Pancreas (tissue), 10 donors: ENCODE measurements around the gene NACC2. TPM values are rescaled to one million over a fixed set of nuclear protein-coding genes. Genes with fewer than 3 reads are reported as not detected.

Experiments
- ATAC-seq, 4 donors: fragments of 200-7000 bp; cut with Tn5 transposase; one replicate each; pipeline versions ENCODE4 v1.8.0 to v1.9.1; 2020; ENCODE audit warnings: mild to moderate bottlenecking in 4 of 4, moderate library complexity in 4 of 4
- DNase-seq, 6 donors: peaks; one replicate each; pipeline ENCODE4 v3.0.0-alpha.2; 2020
- FAIRE-seq: peaks from 2 replicates; lab custom pipeline; 2012; peaks lifted over from hg19 to GRCh38; lab: Jason Lieb, UNC
- H3K27ac ChIP-seq, 4 donors: fragments of 200-600 bp; sonication (generic); 1 replicate in 3 of 4; 2 replicates in 1 of 4; pipeline versions ENCODE4 v1.5.0 to v1.8.0; 2020
- H3K27me3 ChIP-seq, 4 donors: fragments of 200-600 bp; one replicate each; pipeline ENCODE4 v1.8.0; 2021
- H3K36me3 ChIP-seq, 3 donors: fragments of 200-600 bp; sonication (generic) in 1 of 3; one replicate each; pipeline versions ENCODE4 v1.5.0 to v1.8.0; 2020 to 2021
- H3K4me1 ChIP-seq, 3 donors: fragments of 200-600 bp; one replicate each; pipeline ENCODE4 v1.8.0; 2021
- H3K4me3 ChIP-seq, 4 donors: fragments of 200-600 bp; sonication (generic) in 2 of 4; one replicate each; pipeline versions ENCODE4 v1.5.0 to v1.8.0; 2020 to 2021
- H3K9me3 ChIP-seq, 4 donors: fragments of 200-600 bp; one replicate each; pipeline ENCODE4 v1.8.0; 2021
- WGBS, 2 donors: extraction: QIAGEN DNeasy Blood & Tissue Kit; methylation state at CpG; one replicate each; pipeline ENCODE4 v1.1.7; 2013; 5-methylcytosine and 5-hydroxymethylcytosine counted together
- intact Hi-C, 3 donors: fragments of 100-400 bp; cut with DNase I; formaldehyde crosslinking; loops; one replicate each; pipeline versions ENCODE4 v1.11.1 to v1.14.2; 2022
- polyA plus RNA-seq, 2 donors: library from polyadenylated mRNA; stranded (reverse); fragments of 200-250 nt; gene quantifications; one replicate each; pipeline ENCODE4 v1.2.3, GENCODE V29; 2013
- total RNA-seq, 6 donors: library from RNA; stranded (reverse); fragmentation: NEBNext Ultra II Directional in 4 of 6; extraction: Animal tissue kit (Norgen Biotek cat#: 25700) in 4 of 6; gene quantifications; one replicate each; pipeline versions ENCODE4 v1.2.1 to v1.2.4, GENCODE V29; 2021 to 2023
- TF ChIP-seq, protein P1 (sequence below), 4 donors: fragments of 200-600 bp; sonication (generic) in 3 of 4; IDR thresholded peaks; one replicate each; pipeline versions ENCODE4 v1.5.0 to v1.8.0; 2021; ENCODE audit warnings: antibody characterized with exemption in 4 of 4
- donor health status: healthy with polysubstance abuse.
- donor health status: DM: no; HTN: no; CAD: no; lungs with moderate emphysema.
- donor health status: DM: no; HTN: no; CAD: no.
- donor health status: control.
- donor health status: control.
- donor health status: Bipolar disorder and iron deficiency.
- donor health status: DM: yes; HTN: yes; CAD: no.
- donor health status: DM: no; HTN: no; CAD: no.
- donor health status: DM: no; HTN: no; CAD: no.
- donor health status: DM: yes; HTN: yes; CAD: no.

The NACC2 gene
- total and polyA plus RNA-seq, 8 donors: 4.3 to 12.4 (median 8.2) TPM

DNA sequence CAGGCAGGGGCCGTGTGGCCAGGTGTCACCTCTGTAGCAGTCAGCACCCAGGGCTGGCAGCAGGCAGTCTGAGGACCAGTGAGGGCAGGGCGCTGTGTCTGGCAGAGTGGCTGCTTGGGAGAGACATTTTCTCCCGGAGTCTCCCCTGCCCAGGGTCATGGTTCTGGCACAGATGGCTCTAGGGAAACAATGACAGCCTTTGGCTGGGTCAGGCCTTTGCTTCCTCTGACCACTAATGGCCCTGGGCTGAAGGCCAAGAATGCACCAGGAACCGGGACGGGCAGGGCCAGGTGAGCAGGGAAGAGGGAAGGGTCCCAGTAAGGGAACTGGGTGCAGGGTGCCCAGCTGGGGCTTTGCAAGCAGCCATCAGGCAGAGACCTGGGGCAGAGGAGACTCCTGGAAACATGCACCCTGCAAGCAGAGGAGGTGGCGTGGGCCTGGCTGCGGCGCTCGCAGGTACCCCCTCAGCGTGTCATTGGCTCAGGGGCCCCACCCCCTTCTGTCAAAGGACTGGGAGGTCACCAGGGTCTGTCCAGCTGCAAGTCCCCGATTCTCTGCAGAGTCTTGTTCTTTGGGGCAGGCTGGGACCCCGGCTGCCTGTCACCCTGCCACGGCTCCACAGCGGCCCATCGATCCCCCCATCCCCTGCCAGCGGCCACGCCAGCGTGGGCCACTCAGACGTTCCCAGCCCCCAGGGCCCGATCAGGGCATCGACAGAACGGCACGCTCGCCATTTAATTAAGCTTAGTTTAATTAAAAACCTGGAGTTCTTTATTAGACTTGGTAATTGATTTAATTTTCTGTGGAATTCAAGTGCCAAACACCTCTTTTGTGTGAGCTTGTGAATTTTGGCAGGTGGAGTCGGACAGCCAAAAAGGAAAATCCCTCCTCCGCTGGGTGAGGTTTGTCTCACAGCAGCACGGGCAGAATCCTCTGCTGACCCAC is 42.5 kb upstream of the NACC2 start:
- peaks cover 3 to 11% (median 4%) of the 10 kb centered on the region in 3 donors for H3K4me1 ChIP-seq
- peak; percentile 69 to 84 (median 76) for ATAC-seq
- intact Hi-C loops: no loop called here
- TF ChIP-seq, protein P1, sequence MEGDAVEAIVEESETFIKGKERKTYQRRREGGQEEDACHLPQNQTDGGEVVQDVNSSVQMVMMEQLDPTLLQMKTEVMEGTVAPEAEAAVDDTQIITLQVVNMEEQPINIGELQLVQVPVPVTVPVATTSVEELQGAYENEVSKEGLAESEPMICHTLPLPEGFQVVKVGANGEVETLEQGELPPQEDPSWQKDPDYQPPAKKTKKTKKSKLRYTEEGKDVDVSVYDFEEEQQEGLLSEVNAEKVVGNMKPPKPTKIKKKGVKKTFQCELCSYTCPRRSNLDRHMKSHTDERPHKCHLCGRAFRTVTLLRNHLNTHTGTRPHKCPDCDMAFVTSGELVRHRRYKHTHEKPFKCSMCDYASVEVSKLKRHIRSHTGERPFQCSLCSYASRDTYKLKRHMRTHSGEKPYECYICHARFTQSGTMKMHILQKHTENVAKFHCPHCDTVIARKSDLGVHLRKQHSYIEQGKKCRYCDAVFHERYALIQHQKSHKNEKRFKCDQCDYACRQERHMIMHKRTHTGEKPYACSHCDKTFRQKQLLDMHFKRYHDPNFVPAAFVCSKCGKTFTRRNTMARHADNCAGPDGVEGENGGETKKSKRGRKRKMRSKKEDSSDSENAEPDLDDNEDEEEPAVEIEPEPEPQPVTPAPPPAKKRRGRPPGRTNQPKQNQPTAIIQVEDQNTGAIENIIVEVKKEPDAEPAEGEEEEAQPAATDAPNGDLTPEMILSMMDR (IDR thresholded peaks at IDR 0.05): no peak
- DNase-seq: peak in 5 of 6 donors; percentile 66 to 82 (median 75)
- H3K27ac ChIP-seq: peak overlapping the region in 3 of 4 donors; percentile 46 to 55 (median 48)
- WGBS, 2 donors: 36 to 42% methylated on average over 27 of the region's 27 CpGs
- H3K9me3 ChIP-seq: no peaks in the 10 kb centered on the region
- H3K27me3 ChIP-seq: no peaks in the 10 kb centered on the region
- H3K4me3 ChIP-seq: no peak overlapping the region
- H3K36me3 ChIP-seq: no peaks in the 10 kb centered on the region
- no peak for FAIRE-seq

DNA sequence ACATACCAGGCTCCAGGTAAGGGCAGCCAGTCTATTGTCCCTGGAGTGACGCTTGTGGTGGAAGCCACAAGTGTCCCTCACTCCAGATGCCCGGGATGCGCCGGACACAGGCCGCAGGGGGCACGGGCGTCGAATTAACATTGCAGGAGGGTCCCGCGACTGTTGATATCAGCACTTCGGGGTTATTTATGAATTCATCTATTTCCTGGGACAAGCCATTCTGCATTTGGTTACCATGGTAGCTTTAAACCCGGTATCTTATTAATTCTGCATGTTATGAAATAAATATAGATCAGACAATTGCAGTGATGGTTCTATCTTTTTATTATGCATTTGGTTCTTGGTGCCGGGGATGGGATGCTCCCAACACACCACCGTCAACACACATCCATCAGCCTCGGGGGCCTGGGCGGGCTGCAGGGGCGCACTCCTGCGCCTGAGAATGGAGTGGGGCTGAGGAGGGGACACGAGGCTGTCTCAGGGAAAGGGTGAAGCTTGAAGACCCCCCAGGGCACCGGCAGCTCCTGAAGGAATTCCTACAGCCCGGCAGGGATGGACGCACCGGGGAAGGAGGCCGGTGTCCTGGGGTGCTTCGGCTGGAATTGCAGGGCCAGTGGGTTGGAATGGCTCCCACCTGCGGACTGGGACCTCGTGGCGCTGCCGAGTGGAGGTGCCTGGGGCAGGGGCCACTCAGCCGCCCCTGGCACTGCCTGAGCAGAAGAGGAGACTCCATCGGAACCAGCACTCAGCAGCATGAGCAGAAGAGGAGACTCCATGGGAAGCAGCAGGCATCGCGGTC is 41.2 kb upstream of the NACC2 start:
- no peaks in the 10 kb centered on the region for H3K9me3 ChIP-seq
- WGBS, 2 donors: 73 to 87% methylated on average over 33 of the region's 33 CpGs
- DNase-seq (peak in 1 of 6 donors; percentile 56), ATAC-seq (no peak), FAIRE-seq (no peak)
- peaks cover 3 to 11% (median 7%) of the 10 kb centered on the region in 3 donors for H3K4me1 ChIP-seq
- H3K36me3 ChIP-seq: no peaks in the 10 kb centered on the region
- intact Hi-C loops: no loop called here
- peak overlapping the region in 1 of 4 donors; percentile 48 for H3K27ac ChIP-seq
- no peak overlapping the region for H3K4me3 ChIP-seq
- TF ChIP-seq, protein P1 (IDR thresholded peaks at IDR 0.05): no peak
- no peaks in the 10 kb centered on the region for H3K27me3 ChIP-seq

DNA sequence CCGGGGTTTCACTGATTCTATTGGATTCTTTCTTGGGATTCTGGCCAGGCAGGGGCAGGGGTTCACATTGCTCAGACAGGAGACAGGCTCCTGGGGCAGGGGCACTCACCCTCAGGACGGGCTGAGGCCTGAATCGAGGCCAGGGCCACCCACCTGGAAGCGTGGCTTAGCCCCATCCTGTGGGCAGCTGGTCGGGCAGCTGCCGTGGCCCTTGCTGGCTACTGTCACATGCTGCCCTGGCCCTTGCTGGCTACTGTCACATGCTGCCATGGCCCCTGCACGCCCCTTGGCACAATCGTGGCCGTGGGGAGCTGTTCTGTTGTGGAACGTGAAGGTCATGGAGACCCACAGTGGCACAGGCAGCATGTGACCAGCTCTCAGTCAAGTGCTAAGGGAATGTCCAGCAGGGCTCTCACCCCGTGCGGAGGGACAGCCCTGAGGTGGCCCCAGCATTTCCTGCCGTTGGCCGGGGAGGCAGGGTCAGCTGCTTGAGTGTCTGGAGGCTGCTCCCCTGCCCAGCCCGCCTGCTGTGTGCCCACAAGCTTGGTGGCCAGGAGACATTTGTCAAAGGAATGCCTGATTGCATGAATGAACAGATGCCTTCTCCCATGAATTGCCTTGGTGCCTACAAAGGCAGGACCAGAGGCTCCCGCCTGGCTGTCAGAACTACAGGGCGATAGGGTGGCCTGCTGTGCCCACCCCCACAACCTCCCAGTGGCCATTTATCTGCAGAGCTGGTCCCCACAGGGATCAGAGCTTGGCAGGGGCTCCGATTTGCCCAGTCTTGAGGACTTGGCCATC is 40.4 kb upstream of the NACC2 start:
- no peaks in the 10 kb centered on the region for H3K36me3 ChIP-seq
- peak in 2 of 6 donors; percentile 28 to 65 for DNase-seq
- H3K9me3 ChIP-seq: no peaks in the 10 kb centered on the region
- TF ChIP-seq, protein P1 (IDR thresholded peaks at IDR 0.05): no peak
- H3K4me1 ChIP-seq: peaks cover 3 to 17% (median 14%) of the 10 kb centered on the region in 3 donors
- no peak for FAIRE-seq
- WGBS, 2 donors: 48 to 61% methylated on average over 18 of the region's 18 CpGs
- H3K27ac ChIP-seq: no peak overlapping the region
- no peak overlapping the region for H3K4me3 ChIP-seq
- ATAC-seq: no peak
- intact Hi-C loops: no loop called here
- no peaks in the 10 kb centered on the region for H3K27me3 ChIP-seq

GRCh38 chr9:136133959-136134484 is 38.9 kb upstream of the NACC2 start:
- DNase-seq (peak in 1 of 6 donors; percentile 72), FAIRE-seq (no peak), ATAC-seq (no peak)
- TF ChIP-seq, protein P1 (IDR thresholded peaks at IDR 0.05): no peak
- 42 to 43% methylated on average over 18 of the region's 18 CpGs for WGBS, 2 donors
- Histone ChIP-seq H3K27ac (no peak overlapping the region), H3K4me1 (peaks cover 3 to 20% (median 14%) of the 10 kb centered on the region in 3 donors), H3K36me3 (no peaks in the 10 kb centered on the region), H3K9me3 (no peaks in the 10 kb centered on the region), H3K4me3 (no peak overlapping the region), H3K27me3 (no peaks in the 10 kb centered on the region)
- intact Hi-C loops: no loop called here
